Liver (tissue), 9 donors: Measurements from ENCODE around the gene GMDS. TPM values are rescaled to one million over a fixed set of nuclear protein-coding genes. Genes with fewer than 3 reads are reported as not detected.

Experiments used
- DNase-seq: peaks from one replicate; pipeline ENCODE4 v3.0.0-alpha.2; 2017; ENCODE audit warnings: low spot score
- H3K27ac ChIP-seq, 2 donors: one replicate each; pipeline ENCODE4 v1.7.0; 2013; ENCODE audit warnings: inconsistent platforms in 2 of 2, low read length in 2 of 2, control low read depth in 1 of 2, low read depth in 1 of 2, mild to moderate bottlenecking in 1 of 2
- H3K27me3 ChIP-seq, 4 donors: one replicate each; pipeline versions ENCODE4 v1.6.1 to v1.7.0; 2013; ENCODE audit warnings: low read length in 3 of 4, inconsistent platforms in 1 of 4, mild to moderate bottlenecking in 1 of 4, moderate library complexity in 1 of 4; ENCODE audit not compliant: control insufficient read depth in 4 of 4, insufficient read depth in 4 of 4
- H3K36me3 ChIP-seq, 4 donors: one replicate each; pipeline versions ENCODE4 v1.6.1 to v1.7.0; 2013; ENCODE audit warnings: low read length in 3 of 4, mild to moderate bottlenecking in 3 of 4, low read depth in 1 of 4, moderate library complexity in 1 of 4; ENCODE audit not compliant: control insufficient read depth in 4 of 4, insufficient read depth in 3 of 4
- H3K4me1 ChIP-seq, 4 donors: one replicate each; pipeline versions ENCODE4 v1.6.1 to v1.7.0; 2013; ENCODE audit warnings: low read length in 3 of 4, mild to moderate bottlenecking in 3 of 4, moderate library complexity in 1 of 4; ENCODE audit not compliant: control insufficient read depth in 4 of 4, insufficient read depth in 4 of 4
- H3K4me3 ChIP-seq, 3 donors: one replicate each; pipeline versions ENCODE4 v1.6.1 to v1.7.0; 2013; ENCODE audit warnings: low read length in 3 of 3, control low read depth in 1 of 3, low read depth in 1 of 3, mild to moderate bottlenecking in 1 of 3
- H3K9ac ChIP-seq, 2 donors: one replicate each; pipeline ENCODE4 v1.7.0; 2013; ENCODE audit warnings: low read length in 2 of 2, mild to moderate bottlenecking in 2 of 2, moderate library complexity in 2 of 2, control low read depth in 1 of 2, low read depth in 1 of 2
- H3K9me3 ChIP-seq, 4 donors: one replicate each; pipeline versions ENCODE4 v1.6.1 to v1.7.0; 2013; ENCODE audit warnings: low read length in 3 of 4; ENCODE audit not compliant: control insufficient read depth in 4 of 4
- EGR1 ChIP-seq, 2 donors: IDR thresholded peaks; 2 replicates each; pipeline ENCODE4 v1.6.1; 2016 to 2018; ENCODE audit warnings: antibody characterized with exemption in 2 of 2, low read depth in 2 of 2
- FOXA1 ChIP-seq: IDR thresholded peaks from 2 replicates; pipeline ENCODE4 v1.6.1; 2016; ENCODE audit warnings: antibody characterized with exemption
- FOXA2 ChIP-seq: IDR thresholded peaks from 2 replicates; pipeline ENCODE4 v1.6.1; 2016; ENCODE audit warnings: antibody characterized with exemption
- GABPA ChIP-seq, 2 donors: IDR thresholded peaks in 1 of 2; conservative IDR thresholded peaks in 1 of 2; 2 replicates each; pipeline ENCODE4 v1.6.1; 2016; ENCODE audit warnings: antibody characterized with exemption in 2 of 2, mild to moderate bottlenecking in 1 of 2, moderate library complexity in 1 of 2
- HNF4A ChIP-seq, 2 donors: conservative IDR thresholded peaks; 2 replicates each; pipeline ENCODE4 v1.6.1; 2016; ENCODE audit warnings: antibody characterized with exemption in 2 of 2, mild to moderate bottlenecking in 2 of 2
- HNF4G ChIP-seq: IDR thresholded peaks from 2 replicates; pipeline ENCODE4 v1.6.1; 2016; ENCODE audit warnings: antibody characterized with exemption
- JUND ChIP-seq, 2 donors: IDR thresholded peaks; 2 replicates each; pipeline ENCODE4 v1.6.1; 2016; ENCODE audit warnings: antibody characterized with exemption in 2 of 2
- NR2F2 ChIP-seq: IDR thresholded peaks from 2 replicates; pipeline ENCODE4 v1.6.1; 2016; ENCODE audit warnings: antibody characterized with exemption
- RAD21 ChIP-seq, 2 donors: IDR thresholded peaks; 2 replicates each; pipeline ENCODE4 v1.6.1; 2016; ENCODE audit warnings: antibody characterized with exemption in 2 of 2, mild to moderate bottlenecking in 2 of 2
- RXRA ChIP-seq, 2 donors: IDR thresholded peaks; 2 replicates each; pipeline ENCODE4 v1.6.1; 2017 to 2018; ENCODE audit warnings: antibody characterized with exemption in 2 of 2, mild to moderate bottlenecking in 1 of 2
- SP1 ChIP-seq: IDR thresholded peaks from 2 replicates; pipeline ENCODE4 v1.6.1; 2018; ENCODE audit warnings: antibody characterized with exemption, mild to moderate bottlenecking
- TAF1 ChIP-seq: conservative IDR thresholded peaks from 2 replicates; pipeline ENCODE4 v1.6.1; 2016; ENCODE audit warnings: antibody characterized with exemption, mild to moderate bottlenecking
- YY1 ChIP-seq: IDR thresholded peaks from 2 replicates; pipeline ENCODE4 v1.6.1; 2016; ENCODE audit warnings: antibody characterized with exemption, mild to moderate bottlenecking
- WGBS: extraction: QIAGEN DNeasy Blood & Tissue Kit; methylation state at CpG from one replicate; pipeline ENCODE4 v1.1.7; 2013; 5-methylcytosine and 5-hydroxymethylcytosine counted together
- polyA plus RNA-seq, 2 donors: library from polyadenylated mRNA; stranded (reverse) in 1 of 2; unstranded in 1 of 2; fragments of 200-250 nt in 1 of 2; fragments of >200 nt in 1 of 2; fragmentation: Nextera tagmentation in 1 of 2; extraction: Ambion mirVana in 1 of 2; gene quantifications; one replicate each; pipeline versions ENCODE4 v1.2.1 to v1.2.3, GENCODE V29; 2013 to 2015
- total RNA-seq, 2 donors: library from RNA; depleted of rRNA; stranded (reverse); fragments of >200 nt; gene quantifications; one replicate each; pipeline ENCODE4 v1.2.3, GENCODE V29; 2014
- TF ChIP-seq, protein P1 (sequence below): fragments of 150-350 bp; IDR thresholded peaks from 2 replicates; pipeline ENCODE4 v1.5.1; 2017; ENCODE audit warnings: improper control_type of control experiment, low read depth, low read length; ENCODE audit not compliant: missing input control
- TF ChIP-seq, protein P2 (sequence below): IDR thresholded peaks from 2 replicates; pipeline ENCODE4 v1.6.1; 2016; ENCODE audit warnings: antibody characterized with exemption
- TF ChIP-seq, protein P3 (sequence below): IDR thresholded peaks from 2 replicates; pipeline ENCODE4 v1.6.1; 2016; ENCODE audit warnings: antibody characterized with exemption
- TF ChIP-seq, protein P4 (sequence below): IDR thresholded peaks from 2 replicates; pipeline ENCODE4 v1.6.1; 2016; ENCODE audit warnings: antibody characterized with exemption
- donor health status: healthy.
- donor health status: healthy.
- donor health status: healthy.
- donor health status: healthy.
- donor health status: healthy.

The GMDS gene
- total and polyA plus RNA-seq, 4 donors, result 3.5 to 15.6 (median 13.0) TPM

DNA sequence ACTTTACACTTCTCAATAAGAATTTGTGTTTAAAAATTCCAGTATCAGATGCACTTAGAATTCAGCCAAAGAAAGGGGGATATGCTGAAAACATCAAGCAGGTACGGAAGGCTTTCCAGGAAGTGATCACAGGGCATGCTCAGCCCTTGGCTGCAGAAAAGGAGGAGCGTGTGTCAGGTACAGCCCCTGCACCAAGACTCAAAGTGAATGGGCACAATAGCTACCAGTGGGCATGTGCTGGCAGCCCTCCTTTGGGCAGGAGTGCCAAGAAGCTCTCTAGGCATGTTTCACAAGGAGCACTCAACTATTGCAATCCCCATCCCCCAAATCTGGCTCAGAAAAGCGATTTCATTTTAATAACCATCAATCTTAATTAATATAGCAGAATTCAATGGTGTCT, 298.8 kb downstream of the GMDS start:
- no peak for TF ChIP-seq JUND (IDR thresholded peaks at IDR 0.05)
- no peak for TF ChIP-seq GABPA (IDR thresholded peaks at IDR 0.05 in 1 of 2, conservative IDR thresholded peaks at IDR 0.05 in 1 of 2)
- no peak for TF ChIP-seq TAF1
- no peak for TF ChIP-seq FOXA2
- TF ChIP-seq, protein P1, sequence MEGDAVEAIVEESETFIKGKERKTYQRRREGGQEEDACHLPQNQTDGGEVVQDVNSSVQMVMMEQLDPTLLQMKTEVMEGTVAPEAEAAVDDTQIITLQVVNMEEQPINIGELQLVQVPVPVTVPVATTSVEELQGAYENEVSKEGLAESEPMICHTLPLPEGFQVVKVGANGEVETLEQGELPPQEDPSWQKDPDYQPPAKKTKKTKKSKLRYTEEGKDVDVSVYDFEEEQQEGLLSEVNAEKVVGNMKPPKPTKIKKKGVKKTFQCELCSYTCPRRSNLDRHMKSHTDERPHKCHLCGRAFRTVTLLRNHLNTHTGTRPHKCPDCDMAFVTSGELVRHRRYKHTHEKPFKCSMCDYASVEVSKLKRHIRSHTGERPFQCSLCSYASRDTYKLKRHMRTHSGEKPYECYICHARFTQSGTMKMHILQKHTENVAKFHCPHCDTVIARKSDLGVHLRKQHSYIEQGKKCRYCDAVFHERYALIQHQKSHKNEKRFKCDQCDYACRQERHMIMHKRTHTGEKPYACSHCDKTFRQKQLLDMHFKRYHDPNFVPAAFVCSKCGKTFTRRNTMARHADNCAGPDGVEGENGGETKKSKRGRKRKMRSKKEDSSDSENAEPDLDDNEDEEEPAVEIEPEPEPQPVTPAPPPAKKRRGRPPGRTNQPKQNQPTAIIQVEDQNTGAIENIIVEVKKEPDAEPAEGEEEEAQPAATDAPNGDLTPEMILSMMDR, result no peak
- TF ChIP-seq NR2F2, result no peak
- no peak for TF ChIP-seq EGR1 (IDR thresholded peaks at IDR 0.05; ENCODE audit: low read depth in 2 of 2)
- TF ChIP-seq, protein P2, sequence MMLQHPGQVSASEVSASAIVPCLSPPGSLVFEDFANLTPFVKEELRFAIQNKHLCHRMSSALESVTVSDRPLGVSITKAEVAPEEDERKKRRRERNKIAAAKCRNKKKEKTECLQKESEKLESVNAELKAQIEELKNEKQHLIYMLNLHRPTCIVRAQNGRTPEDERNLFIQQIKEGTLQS, result no peak
- no peak for TF ChIP-seq YY1
- TF ChIP-seq HNF4A (conservative IDR thresholded peaks at IDR 0.05), result no peak
- TF ChIP-seq RXRA (IDR thresholded peaks at IDR 0.05), result no peak
- TF ChIP-seq, protein P3, sequence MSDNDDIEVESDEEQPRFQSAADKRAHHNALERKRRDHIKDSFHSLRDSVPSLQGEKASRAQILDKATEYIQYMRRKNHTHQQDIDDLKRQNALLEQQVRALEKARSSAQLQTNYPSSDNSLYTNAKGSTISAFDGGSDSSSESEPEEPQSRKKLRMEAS, result no peak
- Histone ChIP-seq H3K4me3 (no peak overlapping the region), H3K9me3 (no peaks in the 10 kb centered on the region), H3K27ac (no peak overlapping the region), H3K36me3 (no peaks in the 10 kb centered on the region), H3K9ac (no peak overlapping the region), H3K27me3 (no peaks in the 10 kb centered on the region), H3K4me1 (no peaks in the 10 kb centered on the region)
- WGBS, result over 99% methylated on average over 3 of the region's 3 CpGs
- DNase-seq, result no peak

DNA sequence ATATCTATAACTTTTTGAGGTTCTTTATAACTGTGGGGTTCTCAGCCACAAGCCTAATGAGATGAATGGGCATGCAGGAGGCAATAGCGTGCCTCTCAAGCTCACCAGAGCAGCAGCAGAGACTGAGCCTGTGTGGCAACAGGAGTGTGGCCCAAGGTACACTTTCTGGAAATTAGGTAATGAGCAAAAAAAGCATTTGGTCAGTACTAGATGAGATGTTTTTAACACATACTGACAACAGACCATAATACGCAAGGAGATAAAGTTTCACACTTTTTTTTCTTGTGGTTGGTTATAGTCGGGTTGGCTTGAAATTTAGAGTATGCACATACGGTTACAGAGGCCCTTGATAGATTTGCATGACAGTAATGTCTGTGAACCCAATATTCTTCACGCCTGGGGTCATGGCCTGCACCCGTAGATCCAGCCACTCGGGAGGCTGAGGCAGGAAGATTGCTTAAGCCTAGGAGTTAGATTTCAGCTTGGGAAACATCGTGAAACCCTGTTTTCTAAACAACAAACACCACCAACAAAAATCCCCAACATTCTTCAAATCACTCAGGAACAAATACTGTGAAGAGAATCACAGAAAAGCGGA, 300.1 kb downstream of the GMDS start:
- Histone ChIP-seq H3K4me1 (no peaks in the 10 kb centered on the region), H3K27ac (no peak overlapping the region), H3K4me3 (no peak overlapping the region), H3K9ac (no peak overlapping the region), H3K36me3 (no peaks in the 10 kb centered on the region), H3K9me3 (no peaks in the 10 kb centered on the region), H3K27me3 (no peaks in the 10 kb centered on the region)
- no peak for TF ChIP-seq TAF1
- no peak for TF ChIP-seq GABPA (IDR thresholded peaks at IDR 0.05 in 1 of 2, conservative IDR thresholded peaks at IDR 0.05 in 1 of 2)
- no peak for TF ChIP-seq EGR1 (IDR thresholded peaks at IDR 0.05; ENCODE audit: low read depth in 2 of 2)
- DNase-seq, result no peak
- 90% methylated on average over 9 of the region's 9 CpGs for WGBS

DNA sequence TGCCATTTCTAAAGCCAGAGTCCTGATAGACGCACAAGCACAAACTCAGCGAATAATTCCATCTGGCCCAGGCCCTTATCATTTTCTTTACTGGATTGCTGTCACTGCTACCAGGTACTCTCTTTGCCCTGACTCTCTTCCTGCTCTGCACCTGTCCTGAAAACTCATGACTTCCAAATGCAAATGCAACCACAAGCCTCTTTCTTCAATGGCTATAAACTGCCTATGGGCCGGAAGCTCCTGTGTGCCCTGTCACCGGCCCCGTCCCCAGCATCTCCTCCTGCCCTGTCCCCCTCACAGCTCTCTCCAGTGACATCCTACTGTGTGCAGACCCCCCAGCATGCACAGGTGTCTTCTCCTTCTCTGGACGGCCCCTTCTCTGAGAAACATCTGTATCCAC, 302.6 kb downstream of the GMDS start:
- Histone ChIP-seq H3K9me3 (no peaks in the 10 kb centered on the region), H3K36me3 (no peaks in the 10 kb centered on the region), H3K9ac (no peak overlapping the region), H3K4me3 (no peak overlapping the region), H3K27me3 (no peaks in the 10 kb centered on the region), H3K27ac (no peak overlapping the region), H3K4me1 (no peaks in the 10 kb centered on the region)
- WGBS, result 99% methylated on average over 6 of the region's 6 CpGs
- no peak for DNase-seq
- TF ChIP-seq FOXA1 (no peak), SP1 (no peak), TAF1 (no peak), GABPA (IDR thresholded peaks at IDR 0.05 in 1 of 2, conservative IDR thresholded peaks at IDR 0.05 in 1 of 2) (no peak), NR2F2 (no peak), HNF4A (conservative IDR thresholded peaks at IDR 0.05) (no peak), RAD21 (IDR thresholded peaks at IDR 0.05) (no peak), YY1 (no peak), JUND (IDR thresholded peaks at IDR 0.05) (no peak), RXRA (IDR thresholded peaks at IDR 0.05) (no peak), HNF4G (no peak)
- TF ChIP-seq, protein P1, result no peak
- TF ChIP-seq, protein P2, result no peak
- TF ChIP-seq, protein P3, result no peak
- TF ChIP-seq, protein P4, sequence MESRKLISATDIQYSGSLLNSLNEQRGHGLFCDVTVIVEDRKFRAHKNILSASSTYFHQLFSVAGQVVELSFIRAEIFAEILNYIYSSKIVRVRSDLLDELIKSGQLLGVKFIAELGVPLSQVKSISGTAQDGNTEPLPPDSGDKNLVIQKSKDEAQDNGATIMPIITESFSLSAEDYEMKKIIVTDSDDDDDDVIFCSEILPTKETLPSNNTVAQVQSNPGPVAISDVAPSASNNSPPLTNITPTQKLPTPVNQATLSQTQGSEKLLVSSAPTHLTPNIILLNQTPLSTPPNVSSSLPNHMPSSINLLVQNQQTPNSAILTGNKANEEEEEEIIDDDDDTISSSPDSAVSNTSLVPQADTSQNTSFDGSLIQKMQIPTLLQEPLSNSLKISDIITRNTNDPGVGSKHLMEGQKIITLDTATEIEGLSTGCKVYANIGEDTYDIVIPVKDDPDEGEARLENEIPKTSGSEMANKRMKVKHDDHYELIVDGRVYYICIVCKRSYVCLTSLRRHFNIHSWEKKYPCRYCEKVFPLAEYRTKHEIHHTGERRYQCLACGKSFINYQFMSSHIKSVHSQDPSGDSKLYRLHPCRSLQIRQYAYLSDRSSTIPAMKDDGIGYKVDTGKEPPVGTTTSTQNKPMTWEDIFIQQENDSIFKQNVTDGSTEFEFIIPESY, result no peak
